ENCODE data around the gene ZNF622.

The ZNF622 gene, protein sequence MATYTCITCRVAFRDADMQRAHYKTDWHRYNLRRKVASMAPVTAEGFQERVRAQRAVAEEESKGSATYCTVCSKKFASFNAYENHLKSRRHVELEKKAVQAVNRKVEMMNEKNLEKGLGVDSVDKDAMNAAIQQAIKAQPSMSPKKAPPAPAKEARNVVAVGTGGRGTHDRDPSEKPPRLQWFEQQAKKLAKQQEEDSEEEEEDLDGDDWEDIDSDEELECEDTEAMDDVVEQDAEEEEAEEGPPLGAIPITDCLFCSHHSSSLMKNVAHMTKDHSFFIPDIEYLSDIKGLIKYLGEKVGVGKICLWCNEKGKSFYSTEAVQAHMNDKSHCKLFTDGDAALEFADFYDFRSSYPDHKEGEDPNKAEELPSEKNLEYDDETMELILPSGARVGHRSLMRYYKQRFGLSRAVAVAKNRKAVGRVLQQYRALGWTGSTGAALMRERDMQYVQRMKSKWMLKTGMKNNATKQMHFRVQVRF

DNA sequence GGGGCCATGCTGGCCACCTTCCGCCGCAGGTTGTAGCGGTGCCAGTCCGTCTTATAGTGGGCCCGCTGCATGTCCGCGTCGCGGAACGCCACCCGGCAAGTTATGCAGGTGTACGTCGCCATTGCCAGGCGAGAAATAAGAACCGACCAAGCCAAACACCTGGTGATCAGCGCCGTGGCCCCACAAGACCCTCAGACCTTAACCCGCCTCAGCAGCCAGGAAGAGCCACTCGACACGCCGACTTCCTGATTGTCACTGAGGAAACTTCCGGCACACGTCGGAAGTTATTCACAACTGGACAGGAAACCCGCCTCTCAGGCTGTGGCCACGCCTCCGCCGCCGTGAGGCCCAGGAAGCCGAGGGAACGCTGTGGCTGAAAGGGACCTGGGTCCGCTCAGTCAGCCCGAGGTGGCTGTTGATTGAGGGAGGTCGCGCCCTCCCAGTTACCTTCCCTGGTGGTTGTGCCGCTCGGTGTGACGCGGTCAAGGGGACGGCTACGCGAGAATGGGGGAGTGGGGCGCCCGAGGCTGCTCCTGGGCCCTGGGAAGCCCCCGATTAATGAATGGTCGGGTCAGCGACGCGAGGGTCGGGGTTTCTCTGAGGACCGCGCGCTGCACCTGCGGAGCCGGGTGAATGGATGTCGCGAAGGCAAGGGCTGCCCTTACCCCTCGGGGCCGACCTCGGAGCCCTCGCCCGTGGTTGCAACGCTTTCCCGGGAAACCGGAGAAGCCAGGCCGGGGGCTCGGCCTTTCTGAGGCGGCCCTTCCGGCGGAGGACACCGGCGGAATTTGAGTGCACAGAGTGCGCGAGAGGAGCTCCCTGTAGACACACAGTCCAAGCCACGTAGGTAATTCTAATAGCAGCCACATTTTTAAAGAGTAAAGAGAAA, at the start of gene ZNF622:
TSS of gene ZNF622 (minus strand) at position 257 of the 889 bp plus-strand sequence. CDS start at position 122, 135 bp downstream.
- in situ Hi-C loops (cut with MboI; ENCODE audit: low sequenced_read_pairs), result no loop called here

DNA sequence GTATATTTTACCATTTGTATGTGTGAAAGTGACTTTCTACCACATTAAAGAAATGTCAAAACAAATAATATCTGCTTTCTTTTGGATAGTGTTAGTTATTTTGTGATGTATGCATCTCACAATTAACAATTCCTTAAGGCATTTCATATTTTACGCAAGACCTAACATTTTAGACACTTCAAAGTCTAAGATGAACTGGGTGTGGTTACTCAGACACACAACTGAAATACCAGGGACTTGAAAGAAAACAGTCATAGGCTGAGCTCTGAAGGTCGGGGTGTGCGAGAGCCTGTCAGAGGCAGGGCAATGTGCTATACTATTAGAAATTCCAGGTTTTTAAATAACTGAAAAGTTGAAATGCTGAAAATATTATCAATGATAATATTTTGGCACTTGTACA, 44.5 kb upstream of the ZNF622 start:
- in situ Hi-C loops (cut with MboI; ENCODE audit: low sequenced_read_pairs), result no loop called here

DNA sequence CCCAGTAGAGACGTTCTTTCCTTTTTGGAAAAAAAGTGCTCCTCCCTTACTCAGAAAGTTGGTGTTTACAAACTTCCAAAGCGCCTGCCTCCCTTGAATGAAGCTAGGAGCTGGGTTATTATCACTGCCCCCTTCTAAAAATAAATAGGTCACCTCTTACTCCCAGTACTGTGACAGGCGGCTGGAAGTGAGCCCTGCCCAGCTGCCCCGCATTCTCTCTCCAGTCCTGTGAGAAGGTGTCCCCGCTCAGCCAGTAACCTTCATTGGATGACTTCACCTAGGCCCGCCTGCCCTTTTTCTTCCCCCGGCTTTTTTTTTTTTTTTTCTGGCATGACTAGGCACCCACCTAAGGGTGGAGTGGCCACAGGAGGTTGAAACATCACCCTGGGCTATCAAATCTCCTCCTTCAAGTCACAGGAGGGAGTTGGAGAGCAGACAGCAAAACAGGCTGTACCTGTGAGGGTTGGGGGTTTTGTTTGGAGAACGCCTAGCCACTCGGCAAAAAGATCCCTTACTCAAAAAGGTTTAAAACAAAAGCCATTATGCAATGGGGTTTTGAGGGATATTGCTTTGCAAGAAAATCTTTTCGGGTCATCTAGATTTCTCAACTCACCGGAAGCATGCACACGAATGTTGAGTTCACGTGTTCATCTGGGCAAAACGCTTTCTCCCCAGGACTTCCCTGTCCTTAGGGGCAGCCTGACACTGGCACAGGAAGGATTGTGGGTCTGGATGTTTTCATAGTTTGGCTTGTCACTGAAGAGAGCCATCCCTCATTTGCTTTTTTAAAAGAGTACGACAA, 43.3 kb upstream of the ZNF622 start:
- in situ Hi-C loops (cut with MboI; ENCODE audit: low sequenced_read_pairs), result no loop called here

DNA sequence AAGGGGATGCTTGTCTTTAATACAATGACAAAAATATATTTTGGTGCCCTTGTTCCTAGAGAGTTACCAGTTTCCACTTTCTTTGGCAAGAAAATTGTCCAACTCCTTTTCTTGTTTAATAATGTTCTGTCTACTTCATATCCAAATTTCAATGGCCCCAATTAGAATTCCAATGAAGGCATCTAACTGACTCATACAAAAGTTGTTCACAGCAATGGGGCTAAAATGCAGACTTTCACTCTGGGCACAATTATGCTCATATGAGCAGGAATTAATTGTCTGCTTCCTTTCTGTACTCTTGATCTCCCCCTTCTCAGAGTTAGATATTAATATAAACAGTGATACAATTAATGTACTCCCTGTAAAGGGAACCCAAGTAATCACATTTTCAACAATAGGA, 42.1 kb upstream of the ZNF622 start:
- in situ Hi-C loops (cut with MboI; ENCODE audit: low sequenced_read_pairs), result no loop called here

DNA sequence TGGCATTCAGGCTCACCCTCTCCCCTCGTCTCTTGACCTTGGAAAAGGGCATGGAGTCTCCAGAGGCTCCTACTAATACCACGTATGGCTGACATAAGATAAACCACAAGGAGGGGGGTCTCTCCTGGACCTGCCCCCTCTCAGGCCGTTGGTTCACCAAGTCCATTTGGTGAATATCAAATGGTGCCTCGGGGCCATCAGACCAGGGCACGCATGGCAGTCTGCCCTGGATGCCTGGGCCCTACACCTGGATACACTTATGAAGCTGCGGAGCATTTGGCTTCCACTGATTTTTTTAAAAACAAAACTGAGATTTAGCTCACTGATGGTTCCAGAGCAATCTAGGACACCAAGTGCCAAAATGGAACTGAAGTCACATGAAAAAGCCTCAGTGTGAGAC, 40.3 kb upstream of the ZNF622 start:
- in situ Hi-C loops (cut with MboI; ENCODE audit: low sequenced_read_pairs), result no loop called here

DNA sequence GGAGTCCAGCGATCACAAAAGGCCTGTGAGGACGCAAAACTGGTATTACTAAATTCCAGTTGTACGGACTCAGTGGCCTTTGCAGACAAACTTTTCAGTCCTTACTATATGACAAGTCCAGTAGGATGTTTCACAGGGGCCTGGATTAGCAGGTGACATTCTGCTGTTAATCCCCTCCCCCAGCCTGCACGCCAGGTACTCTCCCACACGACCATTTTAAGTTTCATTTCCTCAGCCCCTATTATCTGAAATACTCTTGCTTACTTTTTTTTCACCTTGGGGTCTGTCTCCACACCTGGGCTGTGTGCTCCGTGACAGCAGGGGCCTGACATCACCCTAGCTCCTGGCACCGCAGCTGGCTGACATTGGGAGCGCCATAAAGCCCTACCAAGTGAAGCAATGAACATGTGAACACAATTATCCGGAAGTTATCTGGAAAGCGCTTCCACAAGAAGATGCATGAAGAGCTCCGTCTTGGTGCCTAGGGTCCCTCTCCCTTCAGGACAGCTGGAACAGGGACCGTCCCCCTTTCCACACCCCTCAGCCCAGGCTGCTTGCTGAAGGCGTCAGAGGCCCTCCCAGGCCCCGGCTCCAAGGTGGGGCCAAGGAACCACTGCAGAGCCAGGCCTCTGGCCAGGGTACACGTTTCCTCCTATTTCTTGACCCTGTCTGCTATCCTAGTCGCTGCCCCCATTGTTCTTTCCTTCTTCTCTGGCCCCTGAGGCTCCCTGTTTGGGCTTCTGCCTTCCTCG, 39.7 kb upstream of the ZNF622 start:
- in situ Hi-C loops (cut with MboI; ENCODE audit: low sequenced_read_pairs), result no loop called here

DNA sequence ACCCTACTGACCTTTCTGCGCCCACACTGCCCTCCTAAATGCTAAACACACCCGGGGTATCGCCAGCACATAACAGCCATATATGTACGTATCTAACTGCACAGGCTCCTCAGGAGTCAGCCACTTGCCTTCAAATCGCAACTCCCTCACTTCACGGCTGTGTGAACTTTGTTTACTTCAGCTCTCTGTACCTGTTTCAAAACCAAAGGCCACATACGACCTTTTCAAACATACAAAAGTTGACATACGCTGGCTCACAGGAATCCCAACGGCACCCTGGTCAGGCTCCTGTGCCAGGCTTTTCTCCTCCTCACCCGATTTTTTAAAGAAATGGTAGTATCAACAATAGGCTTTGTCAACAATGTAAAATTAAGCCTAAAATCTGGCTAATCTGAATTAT, 39.0 kb upstream of the ZNF622 start:
- in situ Hi-C loops (cut with MboI; ENCODE audit: low sequenced_read_pairs), result no loop called here

DNA sequence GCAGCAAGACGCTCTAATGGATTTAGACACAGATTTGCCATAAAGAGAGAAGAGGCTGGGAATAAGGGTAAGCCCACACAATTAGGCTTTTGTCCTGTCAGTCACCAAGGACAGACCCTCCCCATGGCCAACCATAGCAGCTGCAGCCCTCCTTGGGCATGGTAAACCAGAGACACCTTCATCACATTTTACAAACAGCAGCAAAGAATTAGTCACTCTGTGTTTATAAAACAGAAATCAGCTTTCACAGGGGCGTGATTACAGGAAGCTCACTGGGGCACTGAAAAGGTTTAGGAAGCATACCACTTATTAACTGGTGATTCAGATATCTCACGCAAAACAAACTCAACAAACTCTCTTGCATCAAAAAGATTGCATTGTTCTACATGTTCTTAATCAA, 37.3 kb upstream of the ZNF622 start:
- in situ Hi-C loops (cut with MboI; ENCODE audit: low sequenced_read_pairs), result no loop called here

DNA sequence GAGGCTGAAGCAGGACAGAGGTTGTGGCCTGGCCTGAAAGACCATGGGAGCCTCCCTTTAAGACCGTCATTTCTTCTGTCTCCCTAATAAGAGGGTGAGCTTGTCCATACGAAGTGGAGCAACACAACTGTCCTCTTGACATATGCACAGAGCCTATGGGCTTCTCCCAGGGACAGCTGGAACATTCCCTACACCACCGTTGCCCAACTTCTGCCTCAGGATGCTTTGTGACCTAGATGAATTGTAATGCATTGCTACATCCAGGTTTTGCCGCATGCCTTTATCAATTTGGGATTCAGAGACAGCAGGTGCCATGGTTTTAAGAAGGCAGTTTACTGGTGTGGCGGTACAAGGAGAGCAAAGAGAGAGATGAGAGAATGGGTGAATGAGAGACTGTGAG, 34.4 kb upstream of the ZNF622 start:
- in situ Hi-C loops (cut with MboI; ENCODE audit: low sequenced_read_pairs), result no loop called here

DNA sequence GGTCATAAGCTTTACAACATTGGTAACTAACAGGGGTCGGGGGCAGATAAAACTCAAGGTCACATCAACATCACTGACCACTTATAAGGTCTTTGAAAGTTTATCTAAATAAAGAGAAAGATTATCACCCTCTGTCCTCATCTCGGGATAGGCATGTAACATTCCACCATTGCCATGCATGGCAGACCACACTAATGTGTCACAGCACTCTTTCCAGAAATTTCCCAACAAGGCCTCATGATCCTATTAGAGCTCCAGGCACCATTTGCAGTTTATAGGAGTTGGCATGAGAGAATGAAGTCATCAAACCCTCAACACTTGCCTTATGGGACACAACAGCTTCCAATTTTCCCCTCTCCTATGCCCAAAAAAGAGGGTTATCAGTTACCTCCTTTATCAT, 31.9 kb upstream of the ZNF622 start:
- in situ Hi-C loops (cut with MboI; ENCODE audit: low sequenced_read_pairs), result no loop called here

DNA sequence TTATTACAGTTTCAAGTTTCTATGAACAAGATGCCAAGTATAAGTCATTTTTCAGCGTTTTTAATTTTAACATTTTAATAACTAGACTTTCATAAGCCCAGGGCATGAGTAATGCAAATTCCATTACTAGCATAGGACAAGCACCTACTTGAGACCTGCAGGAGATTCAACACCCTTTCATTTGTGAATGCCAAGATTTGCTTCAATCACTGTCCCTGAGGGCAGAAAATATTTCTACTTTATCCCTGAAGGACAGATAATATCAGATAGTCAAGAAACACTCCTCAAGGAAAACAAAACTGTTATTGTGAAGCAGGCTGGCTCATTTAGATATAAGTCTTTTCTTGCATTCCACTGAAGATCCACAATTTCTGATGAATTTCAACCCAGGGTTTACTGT, 27.7 kb upstream of the ZNF622 start:
- in situ Hi-C loops (cut with MboI; ENCODE audit: low sequenced_read_pairs), result no loop called here

DNA sequence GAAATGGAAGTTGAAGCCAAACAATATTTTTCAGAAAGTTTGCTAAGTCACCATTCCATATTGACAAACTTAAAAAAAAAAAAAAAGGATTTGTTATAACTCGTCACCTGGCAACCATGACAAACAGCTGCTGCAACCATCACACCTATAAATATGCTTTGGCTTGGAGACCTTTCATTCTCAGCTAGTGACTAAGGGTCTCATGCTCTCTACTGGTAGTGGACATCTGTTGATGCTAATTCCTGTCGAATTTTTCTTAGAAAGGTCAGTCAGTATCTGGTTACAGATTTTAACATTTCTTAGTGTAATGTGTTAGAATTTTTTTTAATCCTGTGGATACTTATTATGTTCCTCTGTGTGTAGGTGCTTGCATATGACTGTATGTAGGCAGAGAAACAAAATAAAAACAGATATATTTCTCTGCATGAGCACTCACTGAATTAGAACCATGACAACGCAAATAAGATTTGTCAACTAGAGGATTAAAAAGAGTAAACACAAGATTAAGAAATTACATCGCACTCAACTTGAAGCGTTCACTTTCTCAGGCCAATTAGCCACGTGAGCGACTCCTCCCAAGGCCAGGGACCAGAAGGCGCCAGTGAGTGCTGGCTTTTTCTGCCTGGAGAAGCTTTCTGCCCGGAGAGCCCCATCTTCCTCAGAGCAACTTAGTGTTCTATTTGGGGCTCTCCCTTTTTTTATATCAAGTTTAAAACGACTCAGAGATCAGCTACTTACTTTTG, 27.0 kb upstream of the ZNF622 start:
- in situ Hi-C loops (cut with MboI; ENCODE audit: low sequenced_read_pairs), result no loop called here

DNA sequence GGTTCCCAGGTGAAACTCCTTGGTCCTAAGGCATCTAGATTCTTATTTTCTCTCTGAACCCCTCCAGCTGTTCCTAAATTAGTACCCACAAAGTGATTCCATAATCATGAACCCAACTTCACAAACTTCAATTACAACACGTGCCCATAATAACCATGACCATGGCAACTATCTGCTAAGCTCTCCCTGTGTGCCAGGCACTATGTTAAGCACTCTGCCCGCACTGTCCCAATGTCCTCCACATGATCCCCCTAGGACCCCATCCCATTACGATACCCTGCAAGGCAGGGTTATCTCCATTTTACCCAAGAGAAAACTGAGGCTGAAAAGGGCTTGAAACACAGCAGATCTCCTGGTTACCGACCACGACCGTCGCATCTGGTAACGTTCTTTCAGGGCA, 25.3 kb upstream of the ZNF622 start:
- in situ Hi-C loops (cut with MboI; ENCODE audit: low sequenced_read_pairs), result no loop called here

DNA sequence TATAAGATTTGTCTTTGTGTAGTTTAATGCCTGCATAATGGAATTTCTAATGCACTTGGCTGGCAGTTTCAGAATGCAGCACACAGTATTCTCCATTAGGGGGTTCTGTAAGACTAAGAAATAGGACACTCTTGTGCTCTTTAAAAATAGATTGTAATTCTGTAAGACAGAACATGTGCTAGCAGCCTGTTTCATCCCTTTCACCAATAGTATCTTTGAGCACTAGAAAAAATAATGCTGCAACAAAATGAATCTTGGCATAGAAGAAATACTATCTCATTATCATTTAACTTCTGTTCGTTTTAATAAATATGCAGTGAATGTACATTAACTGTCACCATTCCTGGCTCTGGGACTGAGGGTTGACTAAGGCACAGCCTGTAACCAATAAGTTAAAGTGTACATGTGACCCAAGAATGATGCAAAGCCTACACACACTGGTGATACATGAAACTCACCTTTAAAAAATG, 23.8 kb upstream of the ZNF622 start:
- in situ Hi-C loops (cut with MboI; ENCODE audit: low sequenced_read_pairs), result no loop called here

DNA sequence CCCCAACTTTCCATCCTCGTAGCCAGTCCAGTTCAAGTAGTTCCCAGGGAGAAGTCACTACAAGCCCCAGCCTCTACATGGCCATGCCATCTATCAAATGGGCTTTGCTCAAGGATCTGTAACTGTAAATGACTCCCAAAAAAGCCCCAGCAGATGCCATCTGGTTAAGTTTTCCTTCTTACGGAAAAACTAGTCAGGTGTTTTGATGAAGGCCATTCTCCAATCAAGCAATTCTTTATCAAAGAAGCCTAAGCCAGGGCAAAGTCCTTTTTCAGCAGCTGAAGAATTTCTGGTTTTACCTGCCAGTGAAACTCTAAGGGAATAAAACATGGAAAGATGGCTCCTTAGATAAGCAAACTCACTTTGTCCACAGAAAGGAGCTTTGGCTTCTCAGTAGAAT, 21.9 kb upstream of the ZNF622 start:
- in situ Hi-C loops (cut with MboI; ENCODE audit: low sequenced_read_pairs), result no loop called here

DNA sequence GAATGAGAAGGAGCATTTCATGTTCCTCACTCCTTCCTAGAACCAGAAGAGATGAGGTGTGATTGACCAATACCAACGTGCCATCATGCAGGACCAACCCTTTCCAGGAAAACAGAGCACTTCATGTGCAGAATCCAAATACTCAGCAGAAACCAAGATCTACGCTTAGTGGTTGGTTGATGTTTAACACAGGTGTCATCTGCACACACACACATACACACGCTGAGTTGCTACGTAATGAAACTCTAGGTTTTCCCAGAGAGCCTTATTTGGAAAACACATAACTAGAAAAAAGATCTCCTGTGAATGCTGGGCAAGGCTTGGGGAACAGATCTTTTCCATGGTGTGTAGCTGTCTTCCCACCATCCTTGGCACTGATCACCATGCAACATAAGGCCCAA, 21.1 kb upstream of the ZNF622 start:
- in situ Hi-C loops (cut with MboI; ENCODE audit: low sequenced_read_pairs), result no loop called here

DNA sequence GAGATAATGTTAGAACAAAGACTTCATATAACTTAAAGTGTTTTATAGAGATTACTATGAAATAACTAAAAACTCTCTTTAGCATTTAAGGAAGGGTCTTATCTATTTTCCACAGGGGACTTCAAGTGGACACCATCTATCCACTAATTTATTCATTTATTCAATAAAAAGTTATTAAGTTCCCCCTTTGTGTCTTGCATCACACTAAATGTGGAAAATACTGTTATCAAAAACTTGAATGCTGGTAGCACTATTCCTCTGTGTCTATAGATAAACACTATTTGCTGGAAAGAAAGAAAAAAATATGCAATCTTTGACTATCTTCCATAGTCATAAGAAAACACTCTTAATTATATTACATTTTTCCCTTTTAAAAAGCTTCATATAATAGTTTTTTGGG, 20.1 kb upstream of the ZNF622 start:
- in situ Hi-C loops (cut with MboI; ENCODE audit: low sequenced_read_pairs), result no loop called here

DNA sequence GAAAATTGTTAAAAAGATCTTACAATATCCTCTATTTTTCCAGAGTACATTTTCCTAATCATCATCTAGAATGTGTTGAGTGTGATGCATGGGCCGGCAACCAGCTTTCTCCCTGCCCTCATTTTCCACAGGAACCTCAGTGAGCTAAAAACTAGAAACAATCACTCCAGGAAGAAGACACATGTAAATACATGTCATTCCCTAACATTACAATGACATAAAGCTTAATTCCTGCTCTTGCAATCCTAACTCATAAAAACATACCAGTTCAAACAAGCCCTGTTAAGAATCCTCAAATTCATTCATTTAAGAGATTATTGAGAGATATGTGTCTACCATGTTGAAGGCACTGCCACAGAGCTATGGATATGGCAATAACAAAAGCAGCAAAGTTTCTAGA, 18.5 kb upstream of the ZNF622 start:
- in situ Hi-C loops (cut with MboI; ENCODE audit: low sequenced_read_pairs), result no loop called here

DNA sequence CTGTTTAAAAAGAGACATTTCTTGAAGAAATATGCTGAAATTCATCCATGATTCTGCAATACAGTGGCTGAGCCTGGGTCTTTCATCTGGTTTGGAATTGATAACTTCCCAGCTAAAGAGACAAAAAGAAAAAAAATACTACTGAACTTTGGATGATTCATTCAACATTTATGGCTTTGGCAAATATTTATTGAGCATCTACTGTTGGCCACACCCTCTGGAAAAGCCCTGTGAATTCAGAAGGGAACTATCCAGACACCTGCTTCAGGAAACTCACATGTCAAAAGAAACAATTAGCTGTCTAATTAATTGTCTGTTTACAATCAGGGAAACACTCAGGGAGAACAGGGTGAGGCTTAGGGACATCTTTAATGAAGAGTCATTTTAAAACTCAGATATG, 17.8 kb upstream of the ZNF622 start:
- in situ Hi-C loops (cut with MboI; ENCODE audit: low sequenced_read_pairs), result no loop called here

DNA sequence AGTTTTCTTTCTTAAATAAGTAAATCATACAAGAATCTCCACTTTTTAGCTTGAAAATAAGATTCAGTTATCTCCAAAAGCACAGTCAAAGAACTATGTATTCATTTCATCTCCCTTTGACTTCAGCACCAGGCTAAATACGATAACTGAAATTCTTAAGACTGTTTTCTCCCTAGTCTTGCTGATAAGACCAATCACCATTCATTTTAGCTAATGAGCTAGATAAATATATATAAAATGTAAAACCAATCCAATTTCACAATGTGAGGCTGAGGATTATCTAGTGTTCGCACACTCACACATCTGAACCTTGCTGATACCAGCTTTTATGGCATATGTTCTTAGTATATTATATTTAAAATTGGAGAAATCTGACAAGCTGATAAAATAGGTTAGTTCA, 17.3 kb upstream of the ZNF622 start:
- in situ Hi-C loops (cut with MboI; ENCODE audit: low sequenced_read_pairs), result no loop called here

Measured in HL-60/S4 (cell line).